Karpas-422 (cell line): ENCODE measurements around the gene OVOL3. TPM values are rescaled to one million over a fixed set of nuclear protein-coding genes. Genes with fewer than 3 reads are reported as not detected.

ENCODE experiments used
- DNase-seq: peaks from one replicate; pipeline ENCODE4 v3.0.0-alpha.2; 2015
- H2AFZ ChIP-seq: fragments of 200-600 bp; sonication (generic); 2 replicates; pipeline ENCODE4 v1.6.1; 2014; ENCODE audit warnings: antibody characterized with exemption, low read length, mixed read lengths
- H3K27ac ChIP-seq: fragments of 200-600 bp; sonication (generic); 2 replicates; pipeline ENCODE4 v1.5.1; 2014; ENCODE audit warnings: mild to moderate bottlenecking, low read length, moderate library complexity
- H3K27me3 ChIP-seq: fragments of 200-600 bp; sonication (generic); 2 replicates; pipeline ENCODE4 v1.6.1; 2014; ENCODE audit warnings: low read length, mixed read lengths
- H3K36me3 ChIP-seq: fragments of 200-600 bp; sonication (generic); 2 replicates; pipeline ENCODE4 v1.6.1; 2014; ENCODE audit warnings: low read length, mixed read lengths; ENCODE audit not compliant: insufficient read depth
- H3K4me1 ChIP-seq: fragments of 200-600 bp; sonication (generic); 2 replicates; pipeline ENCODE4 v1.6.1; 2014; ENCODE audit warnings: mild to moderate bottlenecking, low read length, mixed read lengths
- H3K4me2 ChIP-seq: fragments of 200-600 bp; sonication (generic); 2 replicates; pipeline ENCODE4 v1.6.1; 2014; ENCODE audit warnings: low read length, low read depth, mild to moderate bottlenecking; ENCODE audit not compliant: poor library complexity, severe bottlenecking
- H3K4me3 ChIP-seq: fragments of 200-600 bp; sonication (generic); 2 replicates; pipeline ENCODE4 v1.5.1; 2014; ENCODE audit warnings: mild to moderate bottlenecking, antibody characterized with exemption, low read length, mixed read lengths
- H3K79me2 ChIP-seq: fragments of 200-600 bp; sonication (generic); 2 replicates; pipeline ENCODE4 v1.6.1; 2014; ENCODE audit warnings: mild to moderate bottlenecking, low read length, mixed read lengths
- H3K9ac ChIP-seq: fragments of 200-600 bp; sonication (generic); 2 replicates; pipeline ENCODE4 v1.6.0; 2014; ENCODE audit warnings: low read length
- H3K9me2 ChIP-seq: fragments of 200-600 bp; sonication (generic), shearing (Covaris generic); replicated peaks from 2 replicates; pipeline ENCODE4 v1.6.0; 2014; ENCODE audit warnings: mild to moderate bottlenecking, low read length, moderate library complexity; ENCODE audit not compliant: insufficient read depth
- H3K9me3 ChIP-seq: fragments of 300-700, 200-600 bp; sonication (generic); 2 replicates; pipeline ENCODE4 v1.6.1; 2014; ENCODE audit warnings: low read length, mixed read lengths
- H4K20me1 ChIP-seq: fragments of 200-600 bp; sonication (generic); 2 replicates; pipeline ENCODE4 v1.6.1; 2014; ENCODE audit warnings: mild to moderate bottlenecking, antibody characterized with exemption, low read length, low read depth; ENCODE audit not compliant: insufficient read depth
- total RNA-seq: library from RNA; depleted of rRNA; stranded (reverse); fragments of >200 nt; shearing (Covaris generic); gene quantifications from 2 replicates; pipeline ENCODE4 v1.2.3, GENCODE V29; 2014; ENCODE audit warnings: low replicate concordance

The OVOL3 gene
- total RNA-seq, 1 experiment from 2014 or later, result 3.1 TPM

GRCh38 chr19:36141039-36141927 is 30.3 kb downstream of the OVOL3 start:
- Histone ChIP-seq H3K4me1 (peaks cover 14% of the 10 kb centered on the region), H3K27ac (no peak overlapping the region), H3K9me3 (no peaks in the 10 kb centered on the region), H3K79me2 (peaks cover 19% of the 10 kb centered on the region), H3K4me2 (peak overlapping the region; percentile 100), H3K36me3 (peaks cover 13% of the 10 kb centered on the region; the same call in 1 of the 2 replicates), H2AFZ (no peak overlapping the region), H3K9ac (peak overlapping the region; percentile 88), H4K20me1 (0 out of 2 replicates have a peak, but pooled peaks cover 3% of the 10 kb centered on the region), H3K9me2 (no peaks in the 10 kb centered on the region), H3K27me3 (no peaks in the 10 kb centered on the region), H3K4me3 (peak overlapping the region; percentile 95)
- peak; percentile 94 for DNase-seq

- Histone ChIP-seq H3K9me3 (no peaks in the 10 kb centered on the region), H3K27me3 (no peaks in the 10 kb centered on the region), H2AFZ (no peak overlapping the region), H3K36me3 (peaks cover 13% of the 10 kb centered on the region; the same call in 1 of the 2 replicates), H4K20me1 (0 out of 2 replicates have a peak, but pooled peaks cover 3% of the 10 kb centered on the region), H3K9me2 (no peaks in the 10 kb centered on the region), H3K4me1 (peaks cover 14% of the 10 kb centered on the region), H3K4me2 (no peak overlapping the region), H3K79me2 (peaks cover 19% of the 10 kb centered on the region), H3K27ac (no peak overlapping the region), H3K9ac (no peak overlapping the region), H3K4me3 (no peak overlapping the region; the same call in 1 of the 2 replicates)
- peak; percentile 21 for DNase-seq
These were observed 31.1 kb downstream of the OVOL3 start for GRCh38 chr19:36142046-36142445.

- peaks cover 19% of the 10 kb centered on the region for H3K79me2 ChIP-seq
- no peak overlapping the region for H3K4me2 ChIP-seq
- H3K9me3 ChIP-seq, result no peaks in the 10 kb centered on the region
- no peak for DNase-seq
- no peak overlapping the region for H2AFZ ChIP-seq
- peaks cover 14% of the 10 kb centered on the region for H3K4me1 ChIP-seq
- no peak overlapping the region for H3K4me3 ChIP-seq
- H4K20me1 ChIP-seq, result 0 out of 2 replicates have a peak, but pooled peaks cover 3% of the 10 kb centered on the region
- H3K9ac ChIP-seq, result no peak overlapping the region
- H3K9me2 ChIP-seq, result no peaks in the 10 kb centered on the region
- H3K27me3 ChIP-seq, result no peaks in the 10 kb centered on the region
- H3K36me3 ChIP-seq, result peaks cover 13% of the 10 kb centered on the region; the same call in 1 of the 2 replicates
- H3K27ac ChIP-seq, result no peak overlapping the region
These were observed 31.6 kb downstream of the OVOL3 start for GRCh38 chr19:36142496-36142895.

- H2AFZ ChIP-seq, result no peak overlapping the region
- H3K4me1 ChIP-seq, result peaks cover 8% of the 10 kb centered on the region
- H3K27ac ChIP-seq, result no peak overlapping the region
- H3K27me3 ChIP-seq, result no peaks in the 10 kb centered on the region
- no peak for DNase-seq
- no peak overlapping the region for H3K4me3 ChIP-seq
- H3K79me2 ChIP-seq, result peaks cover 19% of the 10 kb centered on the region
- H3K9me2 ChIP-seq, result no peaks in the 10 kb centered on the region
- 0 out of 2 replicates have a peak, but pooled peaks cover 3% of the 10 kb centered on the region for H4K20me1 ChIP-seq
- H3K36me3 ChIP-seq, result peaks cover 13% of the 10 kb centered on the region; the same call in 1 of the 2 replicates
- no peak overlapping the region for H3K9ac ChIP-seq
- no peaks in the 10 kb centered on the region for H3K9me3 ChIP-seq
- H3K4me2 ChIP-seq, result no peak overlapping the region
These were observed 33.7 kb downstream of the OVOL3 start for GRCh38 chr19:36144624-36145023.

GRCh38 chr19:36149673-36150406 is 38.9 kb downstream of the OVOL3 start:
- H3K9me2 ChIP-seq, result no peaks in the 10 kb centered on the region
- no peak overlapping the region for H3K9ac ChIP-seq
- H3K9me3 ChIP-seq, result no peaks in the 10 kb centered on the region
- no peaks in the 10 kb centered on the region for H3K79me2 ChIP-seq
- no peak overlapping the region for H3K27ac ChIP-seq
- no peak overlapping the region for H3K4me3 ChIP-seq
- H3K36me3 ChIP-seq, result peaks cover 6% of the 10 kb centered on the region
- no peak overlapping the region for H3K4me2 ChIP-seq
- DNase-seq, result no peak
- H3K4me1 ChIP-seq, result no peaks in the 10 kb centered on the region
- H4K20me1 ChIP-seq, result no peaks in the 10 kb centered on the region
- H2AFZ ChIP-seq, result no peak overlapping the region
- no peaks in the 10 kb centered on the region for H3K27me3 ChIP-seq

- H3K9me3 ChIP-seq, result no peaks in the 10 kb centered on the region
- H3K27ac ChIP-seq, result no peak overlapping the region
- no peak overlapping the region for H3K9ac ChIP-seq
- DNase-seq, result no peak
- H4K20me1 ChIP-seq, result no peaks in the 10 kb centered on the region
- H3K9me2 ChIP-seq, result no peaks in the 10 kb centered on the region
- no peak overlapping the region for H3K4me2 ChIP-seq
- H3K4me1 ChIP-seq, result no peaks in the 10 kb centered on the region
- H3K36me3 ChIP-seq, result peaks cover 3% of the 10 kb centered on the region
- H3K27me3 ChIP-seq, result no peaks in the 10 kb centered on the region
- H3K79me2 ChIP-seq, result no peaks in the 10 kb centered on the region
- H2AFZ ChIP-seq, result no peak overlapping the region
- no peak overlapping the region for H3K4me3 ChIP-seq
These were observed 39.6 kb downstream of the OVOL3 start for GRCh38 chr19:36150586-36150985.

GRCh38 chr19:36151144-36152018 is 40.4 kb downstream of the OVOL3 start:
- Histone ChIP-seq H3K36me3 (no peaks in the 10 kb centered on the region; the same call in 1 of the 2 replicates), H3K9me2 (no peaks in the 10 kb centered on the region), H3K79me2 (no peaks in the 10 kb centered on the region), H4K20me1 (no peaks in the 10 kb centered on the region), H3K9ac (no peak overlapping the region), H3K4me2 (no peak overlapping the region), H3K27me3 (no peaks in the 10 kb centered on the region), H3K27ac (no peak overlapping the region), H3K4me3 (no peak overlapping the region), H2AFZ (no peak overlapping the region), H3K9me3 (no peaks in the 10 kb centered on the region), H3K4me1 (no peaks in the 10 kb centered on the region)
- DNase-seq, result no peak
